NCI-H1930 (cell line): ENCODE data around the gene CBX6.
A peak's percentile ranks its signal among the peaks of the same experiment; 100 is the strongest.
"Not testable (repeated sequence)": the region's sequence is repeated elsewhere in the genome, so short reads cannot be mapped to it uniquely, and the experiment has no call there.

Experiments
- DNase-seq, 2 experiments: peaks; one replicate each; lab custom pipeline; 2025; lab: John Stamatoyannopoulos, UW

CBX6 gene

DNA sequence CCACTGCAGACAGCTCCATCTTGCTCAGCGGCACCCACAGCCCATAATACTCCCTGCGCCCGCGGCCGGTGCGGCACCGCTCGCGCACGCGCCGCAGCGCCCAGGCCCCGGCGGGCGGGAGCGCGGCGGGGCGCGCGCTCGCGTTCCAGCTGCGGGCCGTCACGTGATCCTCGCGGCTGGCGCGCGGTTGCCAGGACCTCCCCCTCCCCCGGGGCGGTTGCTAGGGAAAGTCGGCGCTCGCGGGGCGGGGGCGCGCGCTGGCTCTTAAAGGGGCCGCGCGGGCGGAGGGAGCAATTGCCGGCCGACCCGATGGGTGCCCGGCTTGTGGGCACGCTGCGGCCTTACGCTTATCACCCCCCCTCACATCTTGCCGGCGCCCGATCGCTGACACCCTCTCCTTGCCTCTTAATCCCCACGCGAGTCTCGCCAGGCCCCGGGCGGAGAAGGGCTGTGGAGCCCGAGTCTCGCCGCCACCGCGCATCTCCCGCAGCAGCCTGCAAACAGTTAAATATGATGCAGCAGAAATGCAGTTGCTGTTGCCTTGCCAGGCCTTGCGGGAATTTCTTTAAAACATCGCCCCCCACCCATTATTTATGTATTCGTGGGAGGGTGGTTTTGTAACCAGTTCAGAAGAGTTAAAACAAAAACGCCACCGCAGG is at the start of gene CBX6:
CBX6 (minus strand) TSS at position 45 of the 659 bp plus-strand sequence; CDS start at position 19, 26 bp downstream.
- peak; percentile 88 to 95 for DNase-seq

- no peak for DNase-seq
Measured at GRCh38 chr22:38921806-38922205, 49.8 kb upstream of the CBX6 start.

GRCh38 chr22:38921120-38921519 is 49.1 kb upstream of the CBX6 start:
- no peak for DNase-seq

- no peak for DNase-seq
Measured at GRCh38 chr22:38919631-38920190, 47.7 kb upstream of the CBX6 start.

DNA sequence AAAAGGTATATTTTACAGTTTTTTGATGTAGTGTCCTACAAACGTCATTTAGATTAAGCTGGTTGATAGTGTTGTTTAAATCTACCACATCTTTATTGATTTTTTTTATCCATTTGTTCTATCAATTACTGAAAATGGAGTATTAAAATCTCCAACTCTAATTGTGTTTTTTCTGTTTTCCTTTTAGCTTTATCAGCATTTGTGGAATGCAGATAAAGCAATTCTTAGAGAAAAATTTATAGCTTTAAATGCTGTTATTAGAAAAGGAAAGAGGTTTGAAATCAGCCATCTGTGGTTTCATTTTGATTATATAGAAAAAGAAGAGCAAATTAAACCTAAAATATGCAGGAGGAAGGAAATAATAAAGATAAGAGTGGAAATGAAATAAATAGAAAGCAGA is 39.4 kb upstream of the CBX6 start:
- DNase-seq: no peak

DNA sequence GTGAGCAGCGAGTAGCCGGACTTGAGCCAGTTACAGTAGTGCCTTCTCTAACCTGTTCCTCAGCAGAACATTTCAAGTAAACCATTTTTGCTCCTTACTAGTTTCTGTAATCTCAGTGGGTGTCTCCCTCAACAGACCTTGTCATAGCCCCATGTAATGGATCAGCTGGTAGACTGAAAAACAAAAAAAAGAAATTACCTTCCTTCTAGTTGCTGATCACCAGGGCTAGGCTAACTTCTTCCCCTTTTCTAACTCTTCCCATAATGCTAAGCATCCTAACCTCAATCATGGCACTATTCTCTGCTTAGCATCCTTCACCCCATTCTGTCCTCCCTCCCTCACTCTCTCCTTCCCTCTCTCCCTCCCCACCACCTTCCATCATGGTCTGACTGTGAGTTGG is 35.8 kb upstream of the CBX6 start:
- no peak for DNase-seq

DNA sequence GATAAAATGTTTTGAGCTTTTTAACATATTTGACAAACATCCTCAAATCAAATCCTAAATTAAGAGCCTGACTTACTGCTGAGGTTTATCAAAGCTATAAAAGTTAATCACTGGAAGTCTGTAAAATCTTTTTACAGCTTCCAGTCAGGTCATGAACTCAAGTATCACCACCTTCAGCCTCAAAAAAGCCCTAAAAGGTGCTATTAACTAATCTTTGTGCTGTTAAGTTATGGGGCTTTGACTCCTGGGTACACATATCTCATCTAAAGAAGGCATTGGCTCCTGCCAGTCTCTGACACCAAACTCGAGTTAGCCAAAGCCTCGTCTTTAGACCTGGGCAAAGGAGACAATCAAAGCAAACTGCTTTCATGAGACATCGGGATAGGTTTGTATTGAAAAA is 34.0 kb upstream of the CBX6 start:
- DNase-seq: no peak

GRCh38 chr22:38904052-38904617 is 32.1 kb upstream of the CBX6 start:
- not testable (repeated sequence) for DNase-seq

- no peak for DNase-seq
Measured at GRCh38 chr22:38901111-38901641, 29.2 kb upstream of the CBX6 start.

DNA sequence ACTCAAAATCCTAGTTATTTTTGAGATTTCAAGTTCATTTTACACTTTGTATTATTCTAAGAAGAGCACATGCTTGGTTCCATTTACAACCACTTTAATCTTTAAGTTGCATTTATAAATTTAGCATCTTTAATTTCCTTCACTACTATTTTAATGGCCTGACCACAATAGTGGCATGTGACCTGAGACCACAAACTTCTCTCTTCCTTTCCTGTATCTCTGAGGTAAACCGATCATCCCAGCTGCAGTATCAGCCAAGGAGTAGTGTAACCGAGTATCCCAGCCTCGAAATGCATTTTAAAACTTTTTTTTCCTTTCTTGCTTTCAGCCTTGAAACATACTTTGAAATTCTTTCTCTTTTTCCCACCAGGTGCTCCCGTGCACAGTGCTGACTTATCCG is 28.7 kb upstream of the CBX6 start:
- DNase-seq: no peak

- no peak for DNase-seq
Measured at GRCh38 chr22:38891256-38891655, 19.2 kb upstream of the CBX6 start.

DNA sequence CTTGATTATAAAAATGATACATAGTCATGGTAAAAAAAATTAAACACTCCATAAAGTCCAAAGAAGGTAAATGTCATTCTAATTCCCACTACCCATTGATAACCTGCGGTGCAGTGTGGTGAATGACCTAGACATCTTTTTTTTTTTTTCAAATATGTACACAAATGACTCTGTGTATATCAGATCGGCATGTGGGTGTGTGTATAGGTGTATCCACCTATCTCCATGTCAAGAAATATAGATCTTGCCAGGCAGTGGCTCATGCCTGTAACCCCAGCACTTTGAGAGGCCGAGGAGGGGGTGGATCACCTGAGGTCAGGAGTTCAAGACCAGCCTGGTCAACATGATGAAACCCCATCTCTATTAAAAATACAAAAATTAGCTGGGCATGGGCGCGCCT is 18.4 kb upstream of the CBX6 start:
- DNase-seq: no peak

DNA sequence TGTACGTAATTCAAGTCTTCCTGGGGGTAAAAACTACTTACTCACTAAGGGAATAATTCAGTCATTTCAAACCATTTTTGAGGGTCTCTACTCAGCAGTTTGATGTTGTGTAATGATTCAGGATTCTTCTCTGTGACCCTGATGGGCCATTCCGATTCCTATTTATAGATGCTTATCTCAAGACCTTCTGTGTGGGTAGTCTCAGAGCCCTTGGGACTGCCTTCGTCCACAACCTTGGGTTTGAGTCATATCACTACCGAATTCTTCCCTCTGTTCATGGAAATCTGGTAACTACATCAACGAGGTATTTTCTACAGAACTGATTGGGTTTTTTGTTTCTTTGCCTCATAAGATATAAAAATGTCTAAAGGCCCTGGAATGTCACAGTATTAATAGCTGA is 14.3 kb upstream of the CBX6 start:
- DNase-seq: no peak

DNA sequence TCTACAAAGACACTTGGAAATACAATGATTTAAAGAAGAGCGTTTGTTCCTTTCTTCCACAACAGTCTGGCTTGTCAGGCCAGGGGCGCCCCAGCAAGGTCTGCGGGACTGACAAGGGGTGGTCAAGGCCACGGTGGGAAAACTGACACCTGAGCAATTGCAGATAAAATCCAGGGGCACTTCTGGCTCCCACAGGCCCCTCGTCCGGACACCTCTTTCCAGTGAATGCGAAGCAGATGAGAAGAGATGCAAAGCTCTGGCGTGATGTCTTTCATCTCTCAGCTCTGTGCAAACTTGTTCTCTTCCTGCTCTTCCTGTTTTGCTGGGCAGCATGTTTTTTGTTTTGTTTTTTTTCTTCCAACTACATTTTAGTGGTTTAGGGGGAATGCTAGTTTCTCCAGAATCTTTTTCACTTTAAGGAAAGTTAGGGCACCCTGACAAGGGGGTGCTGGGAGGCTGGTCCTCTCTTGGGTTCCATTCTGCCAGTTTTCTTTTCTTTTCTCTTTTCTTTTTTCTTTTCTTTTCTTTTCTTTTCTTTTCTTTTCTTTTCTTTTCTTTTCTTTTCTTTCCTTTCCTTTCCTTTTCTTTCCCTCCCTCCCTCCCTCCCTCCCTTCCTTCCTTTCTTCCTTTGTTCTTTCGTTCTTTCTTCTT is 11.1 kb upstream of the CBX6 start:
- DNase-seq: no peak

- DNase-seq: no peak
Measured at GRCh38 chr22:38881997-38882879, 10.2 kb upstream of the CBX6 start.

- no peak for DNase-seq
Measured at GRCh38 chr22:38881464-38881871, 9.5 kb upstream of the CBX6 start.

DNA sequence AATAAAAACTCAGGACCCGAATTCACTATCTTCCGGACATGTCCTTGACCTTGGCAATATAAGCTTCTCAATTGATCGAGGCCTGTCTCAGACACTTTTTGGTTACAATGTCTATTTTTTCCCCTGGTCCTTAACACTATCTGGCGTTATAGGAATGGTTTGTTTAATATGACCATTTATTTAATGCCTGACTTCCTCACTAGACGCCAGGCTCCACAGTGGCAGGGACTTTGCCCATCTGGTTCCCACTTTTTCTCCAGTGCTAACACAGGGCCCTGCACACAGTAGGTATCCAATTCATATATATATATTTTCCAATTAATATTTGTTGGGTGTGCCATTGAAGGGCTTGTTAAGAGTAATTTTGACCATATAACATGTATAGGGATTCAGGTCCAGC is 7.9 kb upstream of the CBX6 start:
- DNase-seq: no peak

GRCh38 chr22:38879108-38879729 is 7.2 kb upstream of the CBX6 start:
- DNase-seq: no peak

DNA sequence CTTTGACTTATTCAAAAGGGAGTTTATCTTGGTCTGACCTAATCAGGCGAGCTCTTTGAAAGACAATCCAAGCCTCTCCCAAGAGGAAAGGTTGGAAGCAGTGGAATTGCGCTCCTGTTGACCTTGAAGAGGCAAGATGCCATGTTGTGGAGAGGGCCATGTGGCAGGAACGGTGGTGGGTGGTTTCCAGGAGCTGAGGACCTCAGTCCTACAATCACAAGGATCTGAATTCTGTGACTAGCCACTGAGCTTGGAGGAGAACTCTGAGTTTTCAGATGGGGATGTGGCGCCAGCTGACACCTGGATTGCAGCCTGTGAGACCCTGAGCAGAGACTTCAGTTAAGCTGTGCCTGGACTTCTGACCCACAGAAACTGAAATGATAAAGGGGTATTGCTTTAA is 6.0 kb upstream of the CBX6 start:
- no peak for DNase-seq

GRCh38 chr22:38874529-38875222 is 2.7 kb upstream of the CBX6 start:
- no peak for DNase-seq
